ENCODE results near the gene SYNE3.

Gene SYNE3

GRCh38 chr14:95503365-95504134 is 12.9 kb downstream of the SYNE3 start:
- no peak for DNase-seq

DNA sequence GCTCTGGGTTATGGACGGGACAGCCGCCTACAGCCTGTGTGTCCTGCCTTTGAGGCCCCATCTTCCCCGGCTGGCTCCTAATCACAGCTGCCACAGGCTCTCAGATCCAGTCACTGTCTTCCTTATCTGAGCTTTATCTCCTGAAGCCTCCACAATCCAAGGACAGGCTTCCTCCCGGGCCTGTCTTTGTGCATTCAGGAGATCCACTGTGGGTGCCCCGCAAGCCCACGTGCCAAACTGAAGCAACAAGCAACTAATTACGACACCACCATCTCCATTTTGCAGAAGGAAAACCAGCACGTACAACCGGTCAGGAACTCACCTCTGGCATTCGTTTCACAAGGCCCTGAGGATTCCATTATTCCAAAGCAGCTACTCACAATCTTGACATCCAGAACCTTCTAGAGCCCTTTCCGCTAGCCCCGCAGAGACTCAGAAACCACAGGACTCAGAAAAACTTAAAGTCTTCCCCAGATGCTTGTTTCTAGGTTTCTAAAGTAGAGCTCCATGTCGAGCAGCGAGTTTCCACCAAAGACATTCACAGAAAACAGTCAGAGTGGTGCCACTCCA is 14.0 kb downstream of the SYNE3 start:
- DNase-seq: no peak

DNA sequence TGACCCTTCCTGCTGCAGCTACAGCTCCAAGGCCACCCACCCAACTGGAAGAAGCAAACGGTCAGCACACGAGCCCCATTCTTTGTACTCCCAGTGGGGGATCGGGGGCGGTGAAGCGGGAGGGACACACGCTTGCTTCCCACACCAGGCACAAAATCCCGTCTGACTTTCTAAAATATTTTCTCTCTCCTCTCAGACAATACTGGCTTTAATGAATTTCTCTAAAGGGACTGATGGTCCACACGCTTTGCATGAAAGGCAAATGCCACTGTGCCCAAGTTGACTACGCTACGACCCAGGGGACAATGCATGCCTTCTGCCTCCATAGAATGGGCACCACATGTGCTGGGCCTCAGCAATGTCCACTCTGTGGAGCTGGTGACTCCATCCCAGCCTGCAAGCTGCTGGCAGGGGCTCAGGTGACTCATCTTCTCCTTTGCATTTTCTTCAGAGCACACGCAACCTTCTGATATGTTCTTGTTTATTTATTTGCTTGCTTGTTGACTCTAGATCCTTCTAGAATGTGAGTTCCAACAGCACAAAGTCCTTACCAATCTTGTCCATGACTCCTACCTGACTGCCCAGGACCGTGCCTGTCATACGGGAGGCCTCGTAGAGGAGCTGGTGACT is 15.6 kb downstream of the SYNE3 start:
- DNase-seq: no peak

GRCh38 chr14:95500201-95500681 is 16.2 kb downstream of the SYNE3 start:
- DNase-seq: no peak

GRCh38 chr14:95499354-95499750 is 17.1 kb downstream of the SYNE3 start:
- DNase-seq: no peak

- DNase-seq: no peak
Measured at GRCh38 chr14:95498622-95499353, 17.7 kb downstream of the SYNE3 start.

- DNase-seq: no peak
Measured at GRCh38 chr14:95497561-95498011, 18.9 kb downstream of the SYNE3 start.

DNA sequence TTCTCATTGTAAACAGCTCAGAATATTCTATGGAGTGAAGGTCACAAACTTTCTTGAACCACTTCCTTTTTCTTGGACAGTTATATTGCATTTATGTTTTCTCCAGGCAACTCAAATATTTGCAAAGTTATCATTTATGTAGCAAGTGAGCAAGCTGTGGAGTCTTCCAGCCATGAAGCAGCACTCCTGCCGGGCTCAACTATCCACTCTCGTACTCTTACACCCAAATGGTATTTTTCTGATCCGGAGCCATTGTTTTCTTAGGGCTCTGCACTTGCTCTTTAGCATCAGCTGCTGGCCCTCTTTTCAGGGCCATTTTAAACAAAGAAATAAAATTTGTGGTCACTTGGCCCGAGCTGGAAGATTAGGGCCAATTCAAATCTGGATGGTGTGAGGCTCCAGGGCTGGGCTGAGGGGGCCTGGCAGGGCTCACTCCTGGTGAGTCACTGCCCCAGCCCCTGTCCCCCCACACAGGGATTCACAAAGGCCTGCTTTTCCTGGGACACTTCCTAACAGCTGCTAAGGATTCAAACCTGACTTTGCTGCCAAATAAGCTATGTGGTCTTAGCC is 19.7 kb downstream of the SYNE3 start:
- no peak for DNase-seq

DNA sequence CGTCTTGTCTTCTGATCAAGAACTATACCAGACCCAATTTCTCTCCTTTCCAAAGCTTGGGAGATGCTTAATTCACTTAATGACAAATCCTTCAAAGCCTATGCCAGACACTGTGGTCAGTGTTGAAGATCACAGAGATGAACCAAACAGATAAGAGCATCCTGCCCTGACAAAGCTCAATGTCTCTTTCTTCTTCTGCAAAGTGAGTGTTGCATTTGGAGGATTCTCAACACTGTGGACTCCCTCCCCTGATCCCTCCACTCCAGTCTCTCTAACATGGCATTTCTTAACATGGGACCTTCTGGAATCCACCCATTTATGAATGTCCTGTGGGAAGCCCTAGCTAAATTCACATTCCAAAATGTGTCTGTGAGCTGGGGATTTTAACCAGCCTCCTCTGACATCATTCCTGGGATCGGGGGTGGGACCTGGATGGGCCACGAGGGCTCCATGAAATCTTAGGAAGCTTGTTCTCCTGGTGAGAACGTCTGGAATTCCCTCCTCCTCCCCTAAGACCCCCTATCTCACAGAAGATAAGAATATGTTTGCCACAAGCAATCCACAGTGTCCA is 20.3 kb downstream of the SYNE3 start:
- DNase-seq: no peak

- peak; percentile 68 for DNase-seq
Measured at GRCh38 chr14:95495538-95496025, 20.9 kb downstream of the SYNE3 start.

DNA sequence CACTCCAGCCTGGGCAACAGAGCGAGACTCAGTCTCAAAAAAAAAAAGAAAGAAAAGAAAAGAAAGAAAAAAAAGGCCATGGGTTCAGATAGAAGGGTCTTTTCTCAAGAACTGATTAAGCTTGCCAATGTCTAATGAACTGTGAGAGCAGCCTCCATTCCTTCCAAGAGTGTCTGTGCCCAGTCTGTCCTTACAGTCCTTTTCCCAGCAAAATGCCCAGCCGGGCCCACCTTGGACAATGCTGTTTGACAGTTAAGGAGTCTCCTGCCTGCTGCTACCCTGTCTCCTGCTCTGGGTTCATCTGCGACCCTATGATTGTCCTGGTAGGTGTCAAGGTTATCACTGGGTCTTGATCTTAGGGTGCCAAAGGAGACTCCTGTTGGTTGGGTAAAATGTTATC is 21.4 kb downstream of the SYNE3 start:
- no peak for DNase-seq

DNA sequence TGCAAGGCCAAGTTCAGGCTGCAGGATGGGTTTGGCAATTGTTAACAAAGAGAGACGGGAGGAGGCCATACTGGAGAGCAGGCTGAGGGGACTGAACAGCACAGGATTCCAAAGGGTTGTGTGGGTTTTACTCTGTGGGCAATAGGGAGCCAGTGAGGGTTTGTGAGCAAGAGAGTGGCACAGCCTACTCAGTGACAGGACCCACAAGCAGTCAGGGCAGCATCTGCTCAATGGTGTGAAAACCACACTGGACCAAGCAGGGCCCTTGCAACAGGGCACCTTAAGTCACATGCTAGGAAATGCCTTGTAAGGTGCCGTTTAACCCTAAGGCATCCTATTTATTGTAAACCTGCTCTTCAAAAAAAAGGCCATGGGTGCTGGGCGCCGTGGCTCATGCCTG is 22.0 kb downstream of the SYNE3 start:
- DNase-seq: no peak

DNA sequence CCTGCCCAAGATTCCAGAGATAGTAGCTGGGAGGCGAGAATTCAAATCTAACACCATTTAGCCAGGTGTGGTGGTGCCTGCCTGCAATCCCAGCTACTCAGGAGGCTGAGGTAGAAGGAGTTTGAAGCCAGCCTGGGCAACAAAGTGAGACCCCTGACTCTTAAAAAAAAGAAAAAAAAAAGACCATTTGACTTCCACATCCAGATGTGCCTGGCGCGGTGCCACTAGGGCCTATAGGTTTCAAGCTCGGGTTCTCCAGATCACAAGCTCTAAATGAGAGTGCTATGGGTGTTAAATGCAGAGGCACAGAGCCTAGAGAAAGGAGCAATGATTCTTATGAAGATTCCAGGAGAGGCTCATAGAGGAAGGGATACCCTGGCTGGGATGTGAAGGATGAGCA is 22.5 kb downstream of the SYNE3 start:
- DNase-seq: no peak

GRCh38 chr14:95493503-95493902 is 22.9 kb downstream of the SYNE3 start:
- no peak for DNase-seq

DNA sequence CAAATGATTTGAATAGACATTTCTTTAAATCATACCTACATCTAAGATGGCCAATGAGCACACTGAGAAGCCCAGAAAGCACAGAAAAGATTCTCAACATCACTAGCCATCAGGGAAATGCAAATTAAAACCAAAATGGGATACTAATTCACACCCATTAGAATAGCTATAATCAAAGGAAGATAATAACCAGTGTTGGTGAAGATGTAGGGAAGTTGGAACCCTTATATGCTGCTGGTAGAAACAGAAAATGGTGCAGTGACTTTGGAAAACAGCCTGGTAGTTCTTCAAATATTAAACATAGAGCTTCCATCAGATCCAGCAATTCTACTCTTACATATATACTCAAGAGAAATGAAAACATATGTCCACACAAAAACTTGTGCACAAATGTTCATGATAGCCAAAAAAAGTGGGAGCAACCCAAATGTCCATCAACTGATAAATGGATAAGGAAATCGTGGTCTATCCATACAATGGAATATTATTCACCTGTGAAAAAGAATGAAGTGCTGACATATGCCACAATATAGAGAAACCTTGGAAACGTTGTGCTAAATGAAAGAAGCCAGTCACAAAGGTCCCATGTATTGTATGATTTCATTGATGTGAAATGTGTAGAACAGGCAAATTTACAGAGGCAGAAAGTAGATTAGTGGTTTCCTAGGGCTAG is 24.4 kb downstream of the SYNE3 start:
- DNase-seq: no peak

- no peak for DNase-seq
Measured at GRCh38 chr14:95490727-95491451, 25.6 kb downstream of the SYNE3 start.

DNA sequence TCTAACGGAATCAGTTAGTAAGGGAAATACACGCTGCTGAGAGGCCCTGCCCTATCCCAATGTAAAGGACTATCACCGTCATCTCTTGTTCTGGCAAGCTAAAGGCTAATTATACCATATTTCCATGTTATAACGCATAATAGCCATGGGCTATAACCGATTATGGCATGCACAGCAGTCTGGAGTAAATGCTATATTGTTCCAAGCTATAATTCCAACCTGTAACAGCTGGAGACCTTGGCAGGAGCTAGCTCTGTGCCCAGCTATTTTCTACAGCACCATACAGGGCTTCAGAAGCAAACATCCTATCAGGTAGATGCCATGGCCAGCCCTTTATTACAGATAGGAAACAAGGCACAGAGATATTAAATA is 26.3 kb downstream of the SYNE3 start:
- DNase-seq: no peak

- no peak for DNase-seq
Measured at GRCh38 chr14:95489214-95490137, 27.0 kb downstream of the SYNE3 start.

DNA sequence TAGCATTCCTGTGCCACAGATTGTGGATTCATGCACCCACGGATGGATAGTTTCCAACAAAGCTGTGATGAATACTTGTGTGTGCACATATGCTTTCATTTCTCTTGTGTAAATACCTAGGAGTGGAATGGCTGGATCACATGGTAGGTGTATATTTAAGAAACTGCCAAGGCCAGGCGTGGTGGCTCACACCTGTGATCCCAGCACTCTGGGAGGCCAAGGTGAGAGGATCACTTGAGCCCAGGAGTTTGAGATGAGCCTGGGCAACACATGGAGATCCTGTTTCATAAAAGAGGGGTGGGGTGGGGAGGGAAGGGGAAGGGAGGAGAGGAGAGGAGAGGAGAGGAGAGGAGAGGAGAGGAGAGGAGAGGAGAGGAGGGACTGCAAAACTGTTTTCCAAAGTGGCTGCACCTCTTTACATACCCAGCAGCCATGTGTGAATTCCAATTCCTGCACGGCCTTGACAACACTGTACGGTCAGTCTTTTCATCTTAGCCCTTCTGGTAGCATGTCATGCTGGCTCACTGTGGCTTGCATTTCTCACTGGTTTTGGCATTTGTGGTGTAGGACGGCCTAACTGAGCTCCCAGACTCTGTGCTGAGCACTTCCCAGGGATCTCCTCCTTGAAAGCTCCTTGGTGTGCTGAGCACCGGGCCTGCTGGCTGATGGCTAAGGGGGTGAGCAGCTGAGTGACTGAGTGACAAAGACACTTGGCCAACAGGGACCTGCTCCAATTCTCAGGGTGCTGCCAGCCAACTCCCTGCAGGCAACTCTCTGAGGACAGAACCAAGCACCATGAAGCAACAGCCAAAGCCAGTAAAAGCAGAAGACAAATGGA is 27.9 kb downstream of the SYNE3 start:
- no peak for DNase-seq

All from GDM1 (cell line).